Caco-2 (cell line): ENCODE data around the gene MORN1. TPM values are rescaled to one million over a fixed set of nuclear protein-coding genes. Genes with fewer than 3 reads are reported as not detected.

Experiments used
- BruUV-seq: library from RNA; stranded (reverse); fragments of 400-500 nt; replicated peaks from 2 replicates; lab custom pipeline; 2021; lab: Mats Ljungman, UMichigan
- CTCF ChIA-PET: fragments of 300-600 bp; sonication (Branson Sonifier 250); formaldehyde crosslinking; loops from one replicate; lab custom pipeline; 2022; ENCODE audit warnings: antibody characterized with exemption; lab: Charles Lee
- POLR2A ChIA-PET: fragments of 300-600 bp; sonication (Branson Sonifier 250); formaldehyde crosslinking; loops from one replicate; lab custom pipeline; 2022; ENCODE audit warnings: antibody characterized with exemption; lab: Charles Lee
- DNase-seq, 2 experiments: peaks; one replicate each; pipeline versions ENCODE4 v3.0.0 to v3.0.0-alpha.2; 2020 to 2022
- H3K27me3 ChIP-seq: replicated peaks from 2 replicates; pipeline ENCODE4 v1.6.0; 2011; ENCODE audit warnings: low read length; ENCODE audit not compliant: control insufficient read depth, insufficient read depth
- H3K36me3 ChIP-seq: 2 replicates; pipeline ENCODE4 v1.5.1; 2011; ENCODE audit warnings: low read length; ENCODE audit not compliant: control insufficient read depth, insufficient read depth
- H3K4me1 ChIP-seq: fragments of 250-450 bp; sonication (Bioruptor Pico); 2 replicates; pipeline ENCODE4 v1.5.1; 2020; ENCODE audit warnings: mild to moderate bottlenecking
- H3K4me3 ChIP-seq: 2 replicates; pipeline ENCODE4 v1.5.1; 2011; ENCODE audit warnings: low read depth, mild to moderate bottlenecking, control low read depth, low read length
- H3K9me3 ChIP-seq: fragments of 250-450 bp; sonication (Bioruptor Pico); 2 replicates; pipeline ENCODE4 v1.5.1; 2020; ENCODE audit warnings: mild to moderate bottlenecking, moderate library complexity
- H3K27ac Mint-ChIP-seq: one replicate; pipeline ENCODE4 v1.8.0; 2022; ENCODE audit warnings: mixed read lengths; ENCODE audit not compliant: unreplicated experiment
- H3K27me3 Mint-ChIP-seq: one replicate; pipeline ENCODE4 v1.8.0; 2022; ENCODE audit warnings: mixed read lengths; ENCODE audit not compliant: insufficient read depth, unreplicated experiment
- H3K36me3 Mint-ChIP-seq: one replicate; pipeline ENCODE4 v1.8.0; 2022; ENCODE audit warnings: mild to moderate bottlenecking, mixed read lengths; ENCODE audit not compliant: insufficient read depth, unreplicated experiment
- H3K4me1 Mint-ChIP-seq: one replicate; pipeline ENCODE4 v1.8.0; 2022; ENCODE audit warnings: low read depth, mixed read lengths; ENCODE audit not compliant: unreplicated experiment
- H3K4me3 Mint-ChIP-seq: one replicate; pipeline ENCODE4 v1.8.0; 2022; ENCODE audit warnings: mild to moderate bottlenecking, moderate library complexity, mixed read lengths; ENCODE audit not compliant: unreplicated experiment
- H3K9me3 Mint-ChIP-seq: one replicate; pipeline ENCODE4 v1.8.0; 2022; ENCODE audit warnings: mixed read lengths; ENCODE audit not compliant: unreplicated experiment
- intact Hi-C: fragments of 100-400 bp; cut with micrococcal nuclease; formaldehyde crosslinking; loops from one replicate; pipeline ENCODE4 v1.10.0; 2022; ENCODE audit not compliant: unreplicated experiment
- total RNA-seq: library from RNA; stranded (reverse); gene quantifications from 2 replicates; pipeline ENCODE4 v1.2.3, GENCODE V29; 2022
- TF ChIP-seq, protein P1 (sequence below), 2 experiments: fragments of 200-600 bp in 1 of 2; IDR thresholded peaks; 1 replicate in 1 of 2; 2 replicates in 1 of 2; pipeline versions ENCODE4 v1.5.1 to v1.8.0; 2011 to 2022; ENCODE audit warnings: antibody characterized with exemption in 1 of 2, control low read depth in 1 of 2, inconsistent platforms in 1 of 2, low read depth in 1 of 2, low read length in 1 of 2, mild to moderate bottlenecking in 1 of 2, moderate library complexity in 1 of 2; ENCODE audit not compliant: insufficient read depth in 1 of 2, severe bottlenecking in 1 of 2, unreplicated experiment in 1 of 2

Gene MORN1
- total RNA-seq, 1 experiment from 2014 or later: 8.6 TPM

DNA sequence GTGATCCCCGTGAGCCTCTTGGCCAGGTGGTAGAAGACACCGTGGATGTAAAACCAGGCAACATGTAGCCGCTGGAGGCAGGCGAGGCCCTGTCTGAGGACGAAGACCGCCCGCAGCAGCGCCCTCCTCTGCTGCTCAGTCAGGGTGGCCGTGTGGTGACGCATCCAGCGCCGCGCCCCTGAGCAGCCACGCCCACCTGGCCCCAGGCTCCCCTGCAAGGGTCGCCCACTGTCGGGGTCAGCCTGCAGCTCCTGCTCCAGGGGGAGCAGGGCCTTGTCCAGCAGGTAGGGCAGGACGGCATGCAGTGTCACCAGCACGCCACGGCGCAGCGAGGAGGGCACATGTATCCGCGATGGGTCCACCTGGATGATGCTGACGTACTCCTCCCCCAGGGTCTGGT is 17.1 kb upstream of the MORN1 start:
- peaks cover 47% of the 10 kb centered on the region for H3K36me3 Mint-ChIP-seq
- H3K9me3 Mint-ChIP-seq: no peaks in the 10 kb centered on the region
- H3K4me1 Mint-ChIP-seq: no peaks in the 10 kb centered on the region
- H3K27me3 Mint-ChIP-seq: no peaks in the 10 kb centered on the region
- no peak for DNase-seq
- H3K36me3 ChIP-seq: no peaks in the 10 kb centered on the region
- BruUV-seq: no TSS peak
- TF ChIP-seq, protein P1, sequence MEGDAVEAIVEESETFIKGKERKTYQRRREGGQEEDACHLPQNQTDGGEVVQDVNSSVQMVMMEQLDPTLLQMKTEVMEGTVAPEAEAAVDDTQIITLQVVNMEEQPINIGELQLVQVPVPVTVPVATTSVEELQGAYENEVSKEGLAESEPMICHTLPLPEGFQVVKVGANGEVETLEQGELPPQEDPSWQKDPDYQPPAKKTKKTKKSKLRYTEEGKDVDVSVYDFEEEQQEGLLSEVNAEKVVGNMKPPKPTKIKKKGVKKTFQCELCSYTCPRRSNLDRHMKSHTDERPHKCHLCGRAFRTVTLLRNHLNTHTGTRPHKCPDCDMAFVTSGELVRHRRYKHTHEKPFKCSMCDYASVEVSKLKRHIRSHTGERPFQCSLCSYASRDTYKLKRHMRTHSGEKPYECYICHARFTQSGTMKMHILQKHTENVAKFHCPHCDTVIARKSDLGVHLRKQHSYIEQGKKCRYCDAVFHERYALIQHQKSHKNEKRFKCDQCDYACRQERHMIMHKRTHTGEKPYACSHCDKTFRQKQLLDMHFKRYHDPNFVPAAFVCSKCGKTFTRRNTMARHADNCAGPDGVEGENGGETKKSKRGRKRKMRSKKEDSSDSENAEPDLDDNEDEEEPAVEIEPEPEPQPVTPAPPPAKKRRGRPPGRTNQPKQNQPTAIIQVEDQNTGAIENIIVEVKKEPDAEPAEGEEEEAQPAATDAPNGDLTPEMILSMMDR (IDR thresholded peaks at IDR 0.05; ENCODE audit: insufficient read depth in 1 of 2, low read depth in 1 of 2, low read length in 1 of 2, severe bottlenecking in 1 of 2, unreplicated experiment in 1 of 2): no peak
- no peaks in the 10 kb centered on the region for H3K4me1 ChIP-seq
- H3K4me3 ChIP-seq: no peak overlapping the region
- ChIA-PET POLR2A (interaction anchor here (2.2 kb wide), 1 partner anchor 17 kb away, joined by 7 read pairs; the partner anchor contains the start of genes MORN1 and RER1), CTCF (no interaction called here)
- H3K9me3 ChIP-seq: no peaks in the 10 kb centered on the region
- H3K27ac Mint-ChIP-seq: no peak overlapping the region
- H3K4me3 Mint-ChIP-seq: no peak overlapping the region
- H3K27me3 ChIP-seq: no peaks in the 10 kb centered on the region
- intact Hi-C loops: no loop called here

DNA sequence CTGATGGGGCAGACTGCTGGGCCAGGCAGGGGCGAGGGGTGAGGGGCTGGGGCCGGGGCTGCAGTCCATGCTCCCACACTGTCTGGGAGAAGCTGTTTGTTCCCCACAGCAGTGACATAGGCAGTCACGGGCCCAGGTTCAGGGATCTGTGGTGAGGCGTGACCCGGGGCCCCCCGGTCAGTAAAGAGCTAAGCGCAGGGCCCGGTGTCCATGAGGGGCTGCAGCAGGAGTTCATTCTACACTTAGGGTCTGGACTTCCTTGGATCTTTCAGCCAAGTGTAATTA is 16.6 kb upstream of the MORN1 start:
- Histone ChIP-seq H3K4me3 (no peak overlapping the region), H3K4me1 (no peaks in the 10 kb centered on the region), H3K27me3 (no peaks in the 10 kb centered on the region), H3K9me3 (no peaks in the 10 kb centered on the region), H3K36me3 (no peaks in the 10 kb centered on the region)
- Mint-ChIP-seq H3K27me3 (no peaks in the 10 kb centered on the region), H3K36me3 (peaks cover 52% of the 10 kb centered on the region), H3K9me3 (no peaks in the 10 kb centered on the region), H3K4me1 (no peaks in the 10 kb centered on the region), H3K4me3 (no peak overlapping the region), H3K27ac (no peak overlapping the region)
- intact Hi-C loops: no loop called here
- no peak for DNase-seq
- BruUV-seq: no TSS peak
- CTCF ChIA-PET: no interaction called here
- POLR2A ChIA-PET: interaction anchor here (2.2 kb wide), 1 partner anchor 16 kb away, joined by 7 read pairs; the partner anchor contains the start of genes MORN1 and RER1
- TF ChIP-seq, protein P1 (IDR thresholded peaks at IDR 0.05; ENCODE audit: insufficient read depth in 1 of 2, low read depth in 1 of 2, low read length in 1 of 2, severe bottlenecking in 1 of 2, unreplicated experiment in 1 of 2): no peak

DNA sequence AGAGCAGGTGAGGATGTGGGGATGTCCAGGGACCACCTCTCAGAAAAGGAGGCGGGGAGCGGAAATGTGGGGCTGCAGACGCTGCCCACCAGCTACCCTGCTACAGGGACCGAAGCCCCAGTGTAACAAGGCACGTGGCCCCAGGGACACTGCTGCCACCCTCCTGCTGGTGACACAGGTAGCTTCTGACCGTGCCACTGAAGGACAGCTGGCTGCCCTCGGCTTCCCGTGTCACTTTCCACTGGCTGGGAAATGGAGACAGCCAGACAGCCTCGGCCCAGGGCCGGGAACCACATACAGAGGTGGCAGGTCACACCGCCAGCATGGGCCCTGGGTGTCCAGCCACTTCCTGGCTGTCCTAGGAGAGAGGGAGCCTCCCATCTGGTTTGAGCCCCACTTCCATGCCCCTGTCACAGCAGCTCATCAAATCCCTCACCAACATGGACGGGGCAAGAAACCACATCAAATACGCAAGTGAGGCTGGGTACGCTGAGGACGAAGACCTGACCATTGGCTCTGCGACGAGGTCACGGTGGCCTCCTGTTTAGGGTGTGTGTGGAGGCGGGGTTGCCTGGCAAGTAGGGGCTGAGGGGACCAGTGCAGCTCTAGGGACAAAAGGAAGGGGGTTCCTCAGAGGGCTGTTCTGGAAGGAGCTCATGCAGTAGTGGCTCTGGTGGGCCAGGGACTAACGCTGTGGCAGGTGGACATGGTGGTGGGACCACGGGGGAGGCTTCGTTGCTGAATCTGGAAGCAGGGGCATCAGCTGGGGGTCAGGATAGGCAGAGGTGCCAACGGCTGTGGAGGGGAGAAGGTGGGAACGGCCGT is 16.0 kb upstream of the MORN1 start:
- Mint-ChIP-seq H3K27ac (no peak overlapping the region), H3K4me1 (no peaks in the 10 kb centered on the region), H3K9me3 (no peaks in the 10 kb centered on the region), H3K36me3 (peaks cover 54% of the 10 kb centered on the region), H3K27me3 (no peaks in the 10 kb centered on the region), H3K4me3 (no peak overlapping the region)
- H3K4me1 ChIP-seq: no peaks in the 10 kb centered on the region
- no peaks in the 10 kb centered on the region for H3K9me3 ChIP-seq
- TF ChIP-seq, protein P1 (IDR thresholded peaks at IDR 0.05; ENCODE audit: insufficient read depth in 1 of 2, low read depth in 1 of 2, low read length in 1 of 2, severe bottlenecking in 1 of 2, unreplicated experiment in 1 of 2): no peak
- CTCF ChIA-PET: no interaction called here
- no peaks in the 10 kb centered on the region for H3K27me3 ChIP-seq
- H3K4me3 ChIP-seq: no peak overlapping the region
- intact Hi-C loops: no loop called here
- no peak for DNase-seq
- no peaks in the 10 kb centered on the region for H3K36me3 ChIP-seq
- BruUV-seq: no TSS peak
- POLR2A ChIA-PET: no interaction called here
